ENCODE data around the gene KRT12. TPM values are rescaled to one million over a fixed set of nuclear protein-coding genes. Genes with fewer than 3 reads are reported as not detected.

Gene KRT12
- total and polyA plus RNA-seq, 2 of the 4 experiments (the other 2 are of a cell fraction) = not detected

- H4K8ac ChIP-seq (ENCODE audit: low read depth in 2 of 2, low read length in 2 of 2) = no peak overlapping the region
- no peak overlapping the region for H3K23ac ChIP-seq (ENCODE audit: low read depth, low read length)
- H3K18ac ChIP-seq (ENCODE audit: low read depth, low read length) = no peak overlapping the region
- BruUV-seq (replicated peaks) = no TSS peak
- ATAC-seq (ENCODE audit: low read depth) (no peak), DNase-seq (no peak)
- H3K79me1 ChIP-seq (ENCODE audit: low read depth in 1 of 2, low read length in 2 of 2) = no peaks in the 10 kb centered on the region
- ChIA-PET POLR2A (ENCODE audit: unreplicated experiment) (no interaction called here), CTCF (no interaction called here)
- no peak overlapping the region for H2BK15ac ChIP-seq (ENCODE audit: low read depth, low read length)
- no peak overlapping the region for H3K56ac ChIP-seq (ENCODE audit: extremely low read depth, insufficient read depth, low read length)
- dilution Hi-C loops (cut with HindIII; ENCODE audit: low sequenced_read_pairs, unreplicated experiment) = no loop called here
- H3K14ac ChIP-seq (replicated peaks; ENCODE audit: low read depth, low read length) = no peak overlapping the region
- TF ChIP-seq FOS (IDR thresholded peaks at IDR 0.05; ENCODE audit: low read depth, low read length) (no peak), SMC3 (IDR thresholded peaks at IDR 0.05; ENCODE audit: low read depth, low read length) (no peak)
- H3K4ac ChIP-seq (ENCODE audit: low read depth, low read length) = no peak overlapping the region
- peaks cover 25% of the 10 kb centered on the region for H3K27me3 ChIP-seq (ENCODE audit: control insufficient read depth, insufficient read depth, low read length)
- H4K20me1 ChIP-seq (ENCODE audit: insufficient read depth, low read length) = no peaks in the 10 kb centered on the region
- H2BK20ac ChIP-seq (ENCODE audit: low read depth, low read length) = no peak overlapping the region
- H3K4me1 ChIP-seq (ENCODE audit: control insufficient read depth, insufficient read depth, low read length) = no peaks in the 10 kb centered on the region
- no peak overlapping the region for H2BK120ac ChIP-seq (ENCODE audit: low read depth, low read length)
- H3K9me1 ChIP-seq (ENCODE audit: insufficient read depth, low read length) = no peaks in the 10 kb centered on the region
- H2AFZ ChIP-seq (replicated peaks; ENCODE audit: low read length, poor library complexity) = no peak overlapping the region
- no peak overlapping the region for H3K9ac ChIP-seq (ENCODE audit: low read depth, low read length)
- no peak overlapping the region for H3K4me2 ChIP-seq (ENCODE audit: low read depth, low read length)
- H2BK5ac ChIP-seq (ENCODE audit: low read depth, low read length, poor library complexity, severe bottlenecking) = no peak overlapping the region
- no peak overlapping the region for H2AK9ac ChIP-seq (replicated peaks; ENCODE audit: low read depth, low read length, poor library complexity)
- no peaks in the 10 kb centered on the region for H3K9me3 ChIP-seq (ENCODE audit: control insufficient read depth, insufficient read depth, low read length)
- no peak overlapping the region for H2AK5ac ChIP-seq (ENCODE audit: low read depth, low read length)
- no peak overlapping the region for H4K91ac ChIP-seq (ENCODE audit: insufficient read depth, low read depth, low read length)
- in situ Hi-C loops (cut with MboI; ENCODE audit: low sequenced_read_pairs) = no loop called here
- H3K27ac ChIP-seq (ENCODE audit: insufficient read depth, low read length) = no peak overlapping the region
- intact Hi-C loops (cut with micrococcal nuclease) = no loop called here
- no peak overlapping the region for H4K5ac ChIP-seq (ENCODE audit: low read depth, low read length)
- H3K4me3 ChIP-seq (ENCODE audit: insufficient read depth, low read depth, low read length) = no peak overlapping the region
- H3K36me3 ChIP-seq (ENCODE audit: control insufficient read depth, insufficient read depth, low read length) = no peaks in the 10 kb centered on the region
- no CpG with 5 or more reads among the region's 2 CpGs for WGBS, 2 experiments (ENCODE audit: extremely low coverage in 2 of 2, insufficient read length in 1 of 2)
These were observed 21.2 kb upstream of the KRT12 start for GRCh38 chr17:40888196-40888720.

All from IMR-90 (cell line).